AG10803 (cell line): ENCODE measurements around the gene VPS26A.
A peak's percentile ranks its signal among the peaks of the same experiment; 100 is the strongest.

ENCODE experiments used
- DNase-seq: peaks from one replicate; pipeline ENCODE4 v3.0.0; 2010; ENCODE audit warnings: low read depth
- H3K4me3 ChIP-seq: 2 replicates; pipeline ENCODE4 v1.5.1; 2011; ENCODE audit warnings: mild to moderate bottlenecking, low read length, control low read depth
- TF ChIP-seq, protein P1 (sequence below): conservative IDR thresholded peaks from 2 replicates; pipeline ENCODE4 v1.5.1; 2011; ENCODE audit warnings: mild to moderate bottlenecking, low read length, control low read depth, inconsistent platforms

The VPS26A gene

GRCh38 chr10:69102440-69102839, 21.5 kb upstream of the VPS26A start:
- no peak for DNase-seq
- TF ChIP-seq, protein P1, sequence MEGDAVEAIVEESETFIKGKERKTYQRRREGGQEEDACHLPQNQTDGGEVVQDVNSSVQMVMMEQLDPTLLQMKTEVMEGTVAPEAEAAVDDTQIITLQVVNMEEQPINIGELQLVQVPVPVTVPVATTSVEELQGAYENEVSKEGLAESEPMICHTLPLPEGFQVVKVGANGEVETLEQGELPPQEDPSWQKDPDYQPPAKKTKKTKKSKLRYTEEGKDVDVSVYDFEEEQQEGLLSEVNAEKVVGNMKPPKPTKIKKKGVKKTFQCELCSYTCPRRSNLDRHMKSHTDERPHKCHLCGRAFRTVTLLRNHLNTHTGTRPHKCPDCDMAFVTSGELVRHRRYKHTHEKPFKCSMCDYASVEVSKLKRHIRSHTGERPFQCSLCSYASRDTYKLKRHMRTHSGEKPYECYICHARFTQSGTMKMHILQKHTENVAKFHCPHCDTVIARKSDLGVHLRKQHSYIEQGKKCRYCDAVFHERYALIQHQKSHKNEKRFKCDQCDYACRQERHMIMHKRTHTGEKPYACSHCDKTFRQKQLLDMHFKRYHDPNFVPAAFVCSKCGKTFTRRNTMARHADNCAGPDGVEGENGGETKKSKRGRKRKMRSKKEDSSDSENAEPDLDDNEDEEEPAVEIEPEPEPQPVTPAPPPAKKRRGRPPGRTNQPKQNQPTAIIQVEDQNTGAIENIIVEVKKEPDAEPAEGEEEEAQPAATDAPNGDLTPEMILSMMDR: no peak
- no peak overlapping the region for H3K4me3 ChIP-seq

DNA sequence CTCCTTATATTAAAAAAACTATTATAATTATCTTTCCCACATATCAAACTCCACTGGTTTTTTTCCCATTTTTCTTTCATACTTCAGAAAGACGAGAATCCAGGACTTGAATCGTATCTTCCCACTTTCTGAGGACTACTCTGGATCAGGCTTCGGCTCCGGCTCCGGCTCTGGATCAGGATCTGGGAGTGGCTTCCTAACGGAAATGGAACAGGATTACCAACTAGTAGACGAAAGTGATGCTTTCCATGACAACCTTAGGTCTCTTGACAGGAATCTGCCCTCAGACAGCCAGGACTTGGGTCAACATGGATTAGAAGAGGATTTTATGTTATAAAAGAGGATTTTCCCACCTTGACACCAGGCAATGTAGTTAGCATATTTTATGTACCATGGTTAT, 20.2 kb upstream of the VPS26A start:
- H3K4me3 ChIP-seq: no peak overlapping the region
- TF ChIP-seq, protein P1: no peak
- DNase-seq: no peak

DNA sequence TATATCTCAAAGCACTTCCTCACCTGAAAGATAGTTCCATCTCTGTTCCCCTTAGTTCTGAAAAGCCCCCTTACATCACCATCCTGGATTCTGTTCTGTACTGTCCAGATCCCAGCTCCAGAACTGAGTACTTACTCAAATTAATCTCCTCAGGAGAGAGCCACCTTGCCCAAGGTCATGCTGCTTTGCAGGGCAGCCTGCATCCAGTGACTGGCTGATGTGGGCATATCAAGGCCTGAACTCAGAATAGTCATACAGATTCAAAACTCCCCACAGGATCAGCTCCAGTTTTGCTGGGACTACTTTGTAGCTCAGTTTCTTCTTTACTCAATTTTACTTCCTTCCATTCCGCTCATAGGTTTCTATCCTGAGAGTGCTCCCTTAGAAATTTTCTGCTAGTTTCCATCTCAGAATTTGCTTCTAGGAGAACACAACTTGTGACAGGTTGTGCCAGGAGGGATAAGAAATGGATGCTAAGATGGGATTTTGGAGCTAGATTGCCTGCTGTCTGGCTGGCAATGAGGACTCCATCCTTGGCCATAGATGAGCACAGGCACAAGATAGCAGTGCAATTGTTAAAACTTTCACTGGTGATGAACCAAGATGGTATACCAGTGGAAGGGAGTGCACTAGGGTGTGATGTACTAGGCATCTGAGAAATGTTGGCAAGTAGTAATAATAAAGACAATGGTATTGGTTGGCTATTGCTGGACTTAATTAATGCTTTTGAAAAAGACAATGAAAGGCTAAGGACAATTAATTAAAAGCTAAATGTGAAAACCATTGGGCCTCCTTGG, 18.8 kb upstream of the VPS26A start:
- TF ChIP-seq, protein P1: no peak
- DNase-seq: no peak

GRCh38 chr10:69107176-69107490, 16.8 kb upstream of the VPS26A start:
- TF ChIP-seq, protein P1: no peak
- no peak for DNase-seq
- H3K4me3 ChIP-seq: no peak overlapping the region

More for the DNA sequence above, 18.8 kb upstream of the VPS26A start:
- H3K4me3 ChIP-seq: no peak overlapping the region

DNA sequence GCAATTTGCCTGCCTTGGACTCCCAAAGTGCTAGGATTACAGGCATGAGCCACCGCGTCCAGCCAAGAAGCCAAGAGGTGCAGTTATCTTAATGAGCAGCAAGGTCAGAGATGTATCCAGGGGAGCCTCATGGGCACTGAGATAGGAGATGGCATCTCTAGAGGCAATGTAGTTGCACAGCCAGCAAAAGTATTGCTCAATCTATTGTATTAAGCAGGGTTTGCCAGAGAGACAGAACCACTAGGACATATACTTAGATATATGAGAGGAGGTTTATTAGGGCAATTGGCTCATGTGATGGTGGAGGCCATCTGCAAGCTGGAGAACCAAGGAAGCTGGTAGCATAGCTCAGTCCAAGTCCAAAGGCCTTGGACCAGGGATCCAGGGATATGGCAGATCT, 16.3 kb upstream of the VPS26A start:
- no peak overlapping the region for H3K4me3 ChIP-seq
- DNase-seq: no peak
- TF ChIP-seq, protein P1: no peak

- no peak overlapping the region for H3K4me3 ChIP-seq
- DNase-seq: peak; percentile 6
- TF ChIP-seq, protein P1: no peak
Observed at GRCh38 chr10:69119896-69120295, 4.1 kb upstream of the VPS26A start.

DNA sequence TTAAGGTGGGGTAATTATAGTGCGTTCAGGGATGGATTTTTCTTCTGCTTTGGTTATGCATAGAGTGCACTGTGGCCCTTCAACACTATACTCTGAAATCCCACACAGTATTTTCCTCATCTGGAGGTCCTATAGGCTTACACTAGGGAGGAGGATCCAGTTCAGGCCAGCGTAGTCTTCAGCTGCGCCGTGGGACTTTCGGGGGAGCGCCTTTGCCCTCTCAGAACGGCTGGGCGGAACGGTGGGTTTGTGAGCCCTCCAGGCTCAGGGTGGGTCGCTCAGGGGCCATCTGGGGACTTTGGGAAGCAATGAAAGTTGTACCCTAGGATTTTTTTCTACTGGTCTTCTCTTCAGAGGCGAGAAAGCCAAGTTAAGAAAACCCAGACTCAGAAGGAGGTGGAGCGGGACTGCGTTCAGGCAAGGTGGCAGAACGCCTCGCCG, 652 bp upstream of the VPS26A start:
- TF ChIP-seq, protein P1: peak; percentile 51
- DNase-seq: peak; percentile 60
- peak overlapping the region; percentile 93 for H3K4me3 ChIP-seq
